ENCODE results near the gene TMEM106B.

The TMEM106B gene

DNA sequence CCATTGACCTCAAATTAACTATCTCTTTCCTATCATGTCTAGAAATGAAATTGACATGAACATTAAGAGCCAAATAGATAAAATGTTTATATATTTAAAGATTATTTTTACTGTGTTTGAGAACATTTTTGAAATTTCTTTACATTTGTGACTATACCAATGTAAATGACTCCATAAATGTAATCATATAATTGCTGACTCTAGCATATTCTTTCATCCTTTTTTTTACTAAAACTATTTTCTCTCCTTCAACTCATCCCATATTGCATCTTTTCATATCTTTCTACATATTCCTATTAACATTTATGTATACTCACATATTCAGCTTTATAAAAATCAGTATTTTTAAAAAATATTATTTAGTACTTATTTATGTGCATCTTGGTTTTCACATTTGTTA, 16.9 kb downstream of the TMEM106B start:
- DNase-seq (ENCODE audit: low read depth, low spot score), result no peak

DNA sequence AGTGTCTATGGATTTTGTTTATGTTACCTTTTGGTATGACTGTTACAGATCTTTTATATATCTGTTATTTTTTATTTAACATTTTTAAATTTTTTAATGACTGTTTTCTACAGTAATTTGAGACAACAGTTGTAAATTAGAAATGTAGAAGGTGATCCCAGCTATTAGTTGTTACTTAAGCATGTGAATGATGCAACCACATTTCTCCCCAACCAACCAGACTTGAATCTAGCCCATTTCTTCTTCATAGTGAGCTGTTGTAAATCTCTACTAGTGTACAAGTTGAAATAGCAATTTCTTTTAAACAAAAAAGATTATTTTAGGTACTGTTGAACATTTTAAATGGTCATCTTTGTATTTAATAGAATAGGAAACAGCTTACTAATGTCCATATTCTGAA, 18.0 kb downstream of the TMEM106B start:
- no peak for DNase-seq (ENCODE audit: low read depth, low spot score)

DNA sequence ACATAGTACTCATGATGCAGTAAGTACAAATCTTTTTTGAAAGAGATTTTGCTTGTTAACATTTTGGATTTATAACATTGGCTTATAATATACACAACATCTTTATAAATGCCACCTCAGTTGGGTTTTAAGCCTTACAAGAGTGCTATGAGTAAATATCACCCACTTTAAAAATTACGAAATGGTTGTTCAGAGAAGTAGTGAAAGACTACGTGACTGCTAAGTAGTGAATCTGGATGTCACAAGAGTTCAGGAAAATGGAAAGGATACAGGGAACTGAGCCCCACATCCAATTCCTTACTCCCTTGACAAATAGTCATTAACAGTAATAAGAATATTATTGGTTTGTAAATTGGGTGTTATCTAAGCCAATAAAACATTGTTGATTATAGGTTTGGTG, 20.0 kb downstream of the TMEM106B start:
- no peak for DNase-seq (ENCODE audit: low read depth, low spot score)

DNA sequence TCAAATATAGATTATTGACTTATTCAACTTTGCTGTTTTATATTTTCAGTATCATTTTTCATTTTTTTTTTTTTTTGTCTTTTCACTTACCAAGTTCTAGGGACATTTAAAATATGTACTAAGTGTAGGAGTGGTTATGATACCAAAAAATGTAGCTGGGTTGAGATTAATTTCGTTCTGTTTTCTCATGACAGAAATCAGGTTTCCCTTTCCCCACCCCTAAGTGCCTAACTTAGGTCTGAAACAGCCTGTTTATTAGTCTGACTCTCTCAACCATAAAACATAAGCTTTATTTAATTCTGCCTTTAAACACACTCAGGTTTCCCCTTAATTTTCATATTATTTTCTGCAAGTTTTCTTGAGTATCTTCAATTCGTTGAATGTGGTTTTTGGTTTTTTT, 22.1 kb downstream of the TMEM106B start:
- DNase-seq (ENCODE audit: low read depth, low spot score), result no peak

DNA sequence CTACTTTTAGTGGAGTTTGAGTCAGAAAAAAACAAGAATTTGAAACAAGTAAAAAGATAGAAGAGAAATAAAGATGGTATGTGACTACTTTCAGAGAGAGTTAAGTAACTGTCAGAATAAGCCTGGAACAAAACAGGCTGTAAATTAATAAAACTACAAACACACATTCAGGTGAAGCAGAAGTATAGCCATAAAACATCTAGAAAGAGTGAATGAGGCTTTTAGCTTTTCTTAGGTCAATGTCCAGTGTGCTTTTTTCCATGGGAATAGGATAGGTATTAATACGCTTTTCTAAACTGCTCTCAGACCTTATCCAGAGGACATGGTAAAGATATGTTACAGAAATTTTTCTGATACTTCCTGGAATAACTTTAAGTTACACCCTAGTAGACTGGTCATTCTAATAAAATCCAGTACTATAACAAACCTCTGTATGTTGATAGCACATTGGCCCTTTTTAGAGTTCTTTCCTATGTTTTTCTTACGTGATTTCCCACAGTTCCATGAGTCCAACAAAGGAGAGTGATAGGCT, 23.3 kb downstream of the TMEM106B start:
- DNase-seq (ENCODE audit: low read depth, low spot score), result no peak

DNA sequence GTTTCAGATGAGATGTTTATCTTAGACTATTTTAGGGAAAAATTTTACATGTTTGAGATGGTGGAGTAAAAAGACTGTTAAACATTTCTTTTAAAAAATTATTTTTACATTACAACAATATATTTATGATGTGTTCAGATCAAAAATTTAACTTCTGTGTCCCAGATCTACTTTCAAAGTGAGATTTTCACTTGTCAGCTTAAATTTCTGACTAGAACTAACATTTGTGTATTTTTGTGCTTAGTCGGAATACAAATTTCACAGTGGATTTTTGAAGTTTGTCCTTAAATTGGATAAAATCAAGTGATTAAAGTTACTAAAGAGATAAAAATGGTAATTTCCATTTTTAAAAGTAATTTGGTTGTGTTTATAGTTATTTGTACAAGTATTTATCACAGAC, 24.9 kb downstream of the TMEM106B start:
- no peak for DNase-seq (ENCODE audit: low read depth, low spot score)

DNA sequence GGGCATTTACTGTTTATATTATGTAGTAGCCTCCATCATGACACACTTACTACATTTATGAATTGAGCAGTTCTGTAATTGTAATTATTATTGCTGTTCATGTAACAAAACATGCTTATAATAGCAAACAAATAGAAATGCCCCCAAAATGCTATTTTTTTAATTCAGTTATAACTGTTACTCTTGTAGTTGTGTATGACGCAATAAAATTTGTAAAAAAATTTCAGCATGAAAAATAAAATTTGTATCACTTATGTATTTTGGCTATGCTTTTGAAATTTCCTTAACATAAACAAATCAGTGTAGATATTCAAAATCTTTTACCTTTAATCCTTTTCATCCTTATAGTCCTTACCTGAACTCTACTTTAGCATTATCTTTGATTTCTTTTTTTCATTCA, 25.9 kb downstream of the TMEM106B start:
- DNase-seq (ENCODE audit: low read depth, low spot score), result no peak

DNA sequence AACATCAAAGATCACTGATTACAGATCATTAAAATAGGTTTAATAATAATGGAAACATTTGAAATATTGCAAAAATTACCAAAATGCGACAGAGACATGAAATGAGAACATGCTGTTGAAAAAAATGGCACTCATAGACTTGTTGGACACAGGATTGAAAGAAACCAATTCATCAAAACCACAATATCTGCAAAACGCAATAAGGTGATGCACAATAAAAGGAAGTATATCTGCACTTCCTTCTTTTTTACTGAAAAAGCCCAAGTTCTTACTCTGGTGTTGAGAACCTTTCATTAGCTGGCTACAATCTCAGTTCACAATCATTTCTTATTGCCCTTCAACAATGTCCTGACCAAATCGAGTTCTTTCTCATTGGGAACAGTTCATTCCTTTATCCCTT, 28.7 kb downstream of the TMEM106B start:
- DNase-seq (ENCODE audit: low read depth, low spot score), result no peak

DNA sequence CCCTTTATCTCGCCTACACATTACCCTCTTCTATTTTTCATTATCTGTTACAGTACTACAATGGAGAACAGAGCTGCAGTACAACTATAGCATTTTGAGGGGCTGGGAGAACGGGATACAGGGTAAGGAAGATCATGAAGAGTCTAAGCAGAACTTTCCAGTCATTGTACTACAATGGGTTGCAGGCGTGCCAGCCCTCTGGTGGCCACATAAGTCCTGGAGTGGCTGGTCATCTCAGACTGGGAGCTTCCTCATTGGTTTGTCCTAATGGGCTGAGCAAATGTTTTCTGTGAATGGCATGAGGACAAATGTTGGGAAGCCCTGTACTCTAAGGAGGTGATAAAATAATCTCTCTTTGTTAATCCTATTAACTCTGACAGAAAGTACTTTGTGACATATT, 33.0 kb downstream of the TMEM106B start:
- no peak for DNase-seq (ENCODE audit: low read depth, low spot score)

DNA sequence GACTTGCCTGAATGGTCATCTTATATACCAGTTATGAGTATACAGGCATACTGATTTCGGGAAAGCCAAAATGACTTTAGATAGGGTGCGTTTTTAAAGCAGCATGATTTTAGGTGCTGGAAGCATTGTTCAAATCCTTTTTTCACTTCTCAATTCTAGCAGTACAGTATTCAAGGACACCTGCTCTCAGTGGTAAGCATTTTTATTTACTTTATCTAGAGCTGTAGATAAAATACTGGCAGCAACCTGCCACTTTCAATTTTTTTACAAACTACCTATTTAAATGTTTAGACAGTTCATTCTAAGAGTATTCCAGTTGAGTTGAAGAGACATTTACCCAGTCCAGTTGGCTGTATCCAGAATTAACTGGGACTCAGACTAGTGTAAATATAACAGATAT, 33.6 kb downstream of the TMEM106B start:
- DNase-seq (ENCODE audit: low read depth, low spot score), result no peak

DNA sequence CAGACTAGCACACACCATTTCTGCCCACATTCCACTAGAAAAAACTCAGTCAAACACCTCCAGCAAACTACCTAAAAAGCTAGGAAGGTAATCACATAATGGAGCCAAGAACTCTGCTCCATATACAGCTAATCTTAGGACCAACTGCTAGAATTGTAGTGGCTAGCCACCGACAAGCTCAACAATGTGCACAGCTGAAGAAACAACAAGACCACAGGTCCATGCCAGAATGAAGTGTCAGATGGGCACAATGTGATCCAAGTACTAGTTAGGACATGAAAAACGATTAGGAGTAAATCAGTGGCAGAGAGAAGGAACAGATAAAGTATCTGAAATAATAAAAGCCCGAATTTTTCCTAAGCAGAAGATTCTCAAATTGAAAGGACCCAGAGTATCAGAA, 38.6 kb downstream of the TMEM106B start:
- no peak for DNase-seq (ENCODE audit: low read depth, low spot score)

DNA sequence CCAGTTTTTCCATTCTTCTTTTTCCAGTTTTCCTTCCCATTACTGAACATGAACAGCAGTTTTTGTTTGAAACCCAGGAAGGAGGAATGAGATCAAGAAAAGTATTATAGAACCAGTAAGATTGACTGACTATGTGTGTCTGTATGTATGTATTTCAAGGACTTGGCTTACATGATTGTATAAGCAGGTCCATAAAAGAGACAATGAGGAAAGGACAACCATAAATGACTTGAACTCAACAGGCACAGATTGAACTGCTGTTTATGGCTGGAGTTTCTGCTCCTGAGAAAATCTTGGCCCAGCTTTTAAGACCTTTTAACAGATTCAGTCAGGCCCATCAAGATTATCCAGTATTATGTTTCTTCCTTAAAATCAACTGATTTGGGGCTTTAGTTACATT, 39.1 kb downstream of the TMEM106B start:
- no peak for DNase-seq (ENCODE audit: low read depth, low spot score)

DNA sequence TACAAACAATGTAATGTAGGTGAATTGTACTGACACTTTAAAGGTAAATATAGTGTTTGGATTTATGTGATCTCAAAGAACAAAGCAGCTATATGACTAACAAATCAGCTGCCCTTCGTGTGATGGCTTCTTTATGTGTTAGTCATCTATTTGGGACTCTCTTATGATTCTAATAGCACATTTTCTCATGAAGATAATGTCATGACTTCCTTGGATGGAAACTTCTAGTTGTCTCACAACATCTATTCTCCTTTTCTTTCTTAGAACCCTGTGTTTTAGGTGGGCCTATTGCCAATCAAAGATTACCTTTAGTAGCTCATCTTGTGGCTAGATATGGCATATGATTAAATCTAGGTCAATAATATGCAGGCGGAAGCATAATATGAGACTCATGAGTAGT, 45.0 kb downstream of the TMEM106B start:
- no peak for DNase-seq (ENCODE audit: low read depth, low spot score)

DNA sequence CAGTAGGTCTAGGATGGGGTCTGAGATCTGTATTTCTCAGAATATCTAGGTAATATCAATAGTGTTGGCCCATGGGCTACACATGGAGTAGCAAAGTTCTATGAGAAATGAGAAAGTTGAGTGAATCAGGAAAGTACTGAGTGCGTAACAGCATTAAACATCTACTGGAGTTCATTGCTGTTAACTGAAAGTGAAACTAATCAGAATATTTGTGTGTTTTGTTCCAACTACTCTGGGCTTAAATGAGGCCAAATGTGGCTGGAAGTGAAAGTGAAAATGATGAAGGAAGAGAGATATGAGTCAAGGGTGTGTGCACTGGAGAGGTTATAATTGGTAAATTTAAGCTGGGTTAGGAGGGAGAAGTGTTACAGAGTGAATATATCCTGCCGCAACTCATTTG, 46.5 kb downstream of the TMEM106B start:
- no peak for DNase-seq (ENCODE audit: low read depth, low spot score)

DNA sequence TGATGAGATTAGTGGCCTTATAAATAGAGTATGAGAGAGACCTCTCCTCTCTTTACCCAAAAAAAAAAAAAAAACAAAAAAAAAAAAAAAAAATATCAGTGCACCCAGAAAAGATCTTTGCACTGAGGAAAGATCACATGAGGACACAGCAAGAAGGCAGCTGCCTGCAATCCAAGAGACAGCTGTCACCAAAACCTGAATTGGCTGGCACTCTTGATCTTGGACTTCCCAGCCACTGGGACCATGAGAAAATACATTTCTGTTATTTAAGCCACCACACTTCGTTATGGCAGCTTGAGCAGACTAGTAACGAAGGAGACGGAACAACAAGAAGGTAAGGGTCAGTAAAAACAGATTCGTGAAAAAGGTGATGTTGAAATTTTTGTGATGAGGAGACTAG, 47.0 kb downstream of the TMEM106B start:
- no peak for DNase-seq (ENCODE audit: low read depth, low spot score)

DNA sequence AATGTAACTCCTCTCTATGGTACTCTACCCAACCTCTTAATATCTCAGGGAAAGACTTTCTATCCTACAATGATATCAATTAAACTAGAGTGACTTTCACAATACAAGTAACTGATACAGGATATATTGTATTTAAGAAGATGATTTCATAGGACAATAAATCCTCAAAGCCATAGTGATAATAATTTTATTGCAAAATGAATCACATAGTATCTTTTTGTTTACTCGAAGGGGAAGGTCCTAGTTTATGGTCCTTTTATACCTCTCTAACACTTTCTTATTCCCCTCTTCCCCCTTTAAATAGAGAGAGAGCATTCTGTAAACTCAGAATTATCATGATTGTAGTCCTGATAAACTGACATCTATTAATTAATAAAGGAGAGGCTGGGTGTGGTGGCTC, 56.4 kb downstream of the TMEM106B start:
- no peak for DNase-seq (ENCODE audit: low read depth, low spot score)

DNA sequence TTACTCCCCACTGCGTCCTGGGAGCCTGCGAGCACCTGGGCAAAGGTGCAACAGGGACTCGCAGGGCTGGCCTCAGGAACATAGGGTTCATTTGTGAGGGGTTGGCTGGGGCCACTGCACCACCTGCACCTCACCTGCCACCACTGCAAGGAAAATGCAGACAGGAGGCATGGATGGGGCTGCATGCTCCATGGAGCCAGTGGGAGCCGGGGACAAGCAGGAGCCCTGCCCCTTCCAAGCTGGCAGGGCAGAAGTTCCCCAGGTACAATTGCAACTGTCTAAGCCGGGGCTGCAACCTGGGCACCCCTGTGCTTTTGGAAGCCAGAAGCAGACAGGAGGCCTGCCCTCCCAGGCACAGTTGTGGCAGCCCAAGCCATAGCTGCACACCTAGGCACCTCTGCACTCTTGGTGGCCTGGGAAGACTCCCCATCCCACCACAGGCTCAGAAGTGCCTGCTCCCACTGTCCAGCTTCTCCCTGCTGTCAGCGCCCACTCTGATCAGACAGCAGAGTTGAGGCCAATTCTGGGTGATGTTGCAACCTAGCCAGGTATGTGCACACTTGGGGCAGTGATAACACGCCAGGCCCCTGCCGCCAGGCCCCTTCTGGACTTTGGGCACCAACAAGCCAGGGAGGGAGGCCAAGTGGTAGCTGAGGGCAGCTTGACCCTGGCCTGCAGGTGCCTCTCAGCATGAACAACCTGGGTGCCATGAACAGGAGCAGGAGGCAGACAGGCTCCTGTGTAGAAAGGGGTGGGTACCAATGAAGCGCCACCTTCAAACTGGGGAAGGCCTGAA, 58.2 kb downstream of the TMEM106B start:
- DNase-seq (ENCODE audit: low read depth, low spot score), result no peak

DNA sequence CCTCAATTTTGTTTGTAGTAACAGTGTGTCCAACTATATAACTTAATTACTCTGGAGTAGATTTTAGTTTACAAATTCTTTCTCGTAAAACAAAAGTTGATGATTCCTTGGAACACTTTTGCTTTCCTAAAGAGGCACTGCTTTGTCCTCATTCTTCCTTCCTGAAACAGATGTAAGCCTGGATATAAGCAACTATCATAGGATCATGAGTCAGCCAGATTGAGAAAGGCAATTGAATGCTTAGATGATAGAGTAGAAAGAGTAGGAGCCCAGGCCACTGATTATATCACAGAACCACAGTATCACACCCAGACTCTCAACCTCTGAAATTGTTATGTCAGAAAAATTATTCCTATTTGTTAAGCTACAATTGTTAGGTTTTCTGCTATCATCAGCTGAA, 69.9 kb downstream of the TMEM106B start:
- no peak for DNase-seq (ENCODE audit: low read depth, low spot score)

DNA sequence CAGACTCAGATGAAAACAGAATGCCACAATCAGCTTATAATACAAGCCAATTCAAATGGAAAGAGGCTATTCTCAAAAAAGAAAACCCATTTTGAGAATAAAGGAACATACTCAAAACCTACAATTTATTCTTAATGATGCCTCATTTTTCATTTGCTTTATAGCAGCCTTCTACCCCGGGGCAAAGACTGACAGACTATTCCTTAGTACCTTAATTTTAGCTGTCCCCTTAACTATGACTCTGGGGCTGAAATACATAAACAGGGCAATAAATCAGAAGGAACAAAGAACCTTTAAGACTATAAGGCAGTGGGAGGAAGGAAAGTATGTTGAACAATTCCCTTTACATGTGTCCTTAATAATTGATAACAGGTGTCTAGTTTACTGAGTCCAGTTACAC, 76.8 kb downstream of the TMEM106B start:
- DNase-seq (ENCODE audit: low read depth, low spot score), result no peak

DNA sequence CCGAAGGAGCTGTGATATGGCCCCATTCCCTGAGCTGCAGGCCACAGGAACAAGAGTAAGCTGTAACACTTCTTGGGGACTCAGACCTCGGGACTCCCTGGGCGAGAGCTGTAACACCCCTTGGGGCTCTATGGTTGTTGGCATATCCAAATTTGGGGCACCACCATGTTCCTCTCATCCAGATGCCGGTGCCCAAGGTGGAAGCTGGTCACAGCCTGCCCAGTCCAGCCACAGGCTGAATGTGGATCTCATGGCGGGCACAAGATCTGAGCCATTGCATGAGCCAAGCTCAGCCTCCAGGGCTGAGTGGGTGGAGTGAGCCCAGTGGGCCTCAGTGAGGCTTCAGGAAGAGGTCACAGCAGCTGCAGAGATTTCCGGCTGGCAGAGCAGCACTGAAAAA, 78.9 kb downstream of the TMEM106B start:
- no peak for DNase-seq (ENCODE audit: low read depth, low spot score)

DNA sequence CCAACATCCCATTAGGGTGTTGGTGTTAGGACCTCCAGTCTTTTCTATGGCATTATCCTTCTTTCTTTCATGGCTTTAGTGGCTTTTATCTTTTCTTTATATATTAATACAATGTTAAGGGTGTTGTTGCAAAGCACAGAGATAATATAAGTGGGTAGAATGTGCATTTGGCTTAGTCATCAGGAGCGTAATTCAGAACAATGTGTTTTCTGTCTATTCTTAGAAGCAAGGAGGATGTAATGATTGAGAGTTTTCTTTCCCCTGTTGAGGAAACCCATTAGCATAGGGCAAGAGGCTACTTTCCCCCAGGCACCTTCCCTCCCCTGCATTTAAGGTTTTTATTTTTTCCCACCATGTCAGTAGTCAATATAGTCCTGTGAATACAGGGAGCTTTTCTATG, 79.7 kb downstream of the TMEM106B start:
- no peak for DNase-seq (ENCODE audit: low read depth, low spot score)

DNA sequence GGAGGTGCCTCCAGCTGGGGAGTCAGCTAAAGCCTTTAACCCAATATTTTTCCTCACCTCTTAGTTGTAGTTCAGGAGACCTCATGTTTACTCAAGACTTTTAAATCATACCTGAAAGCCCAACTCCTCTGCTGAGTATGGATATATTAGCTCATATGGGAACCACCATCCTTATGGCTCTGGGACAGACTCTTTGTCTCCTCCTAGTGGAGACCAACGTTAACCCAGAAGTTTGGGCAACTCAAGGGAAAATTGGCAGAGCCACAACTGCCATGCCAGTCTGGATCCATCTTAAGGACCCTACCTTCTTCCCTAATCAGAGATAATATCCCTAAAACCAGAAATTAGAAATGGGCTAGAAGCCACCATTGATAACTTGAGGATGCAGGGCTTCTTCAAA, 80.8 kb downstream of the TMEM106B start:
- DNase-seq (ENCODE audit: low read depth, low spot score), result no peak
